ENCODE results near the gene ZGPAT. TPM values are rescaled to one million over a fixed set of nuclear protein-coding genes. Genes with fewer than 3 reads are reported as not detected.

Gene ZGPAT
- total RNA-seq, 1 experiment from 2014 or later = 27.6 TPM

DNA sequence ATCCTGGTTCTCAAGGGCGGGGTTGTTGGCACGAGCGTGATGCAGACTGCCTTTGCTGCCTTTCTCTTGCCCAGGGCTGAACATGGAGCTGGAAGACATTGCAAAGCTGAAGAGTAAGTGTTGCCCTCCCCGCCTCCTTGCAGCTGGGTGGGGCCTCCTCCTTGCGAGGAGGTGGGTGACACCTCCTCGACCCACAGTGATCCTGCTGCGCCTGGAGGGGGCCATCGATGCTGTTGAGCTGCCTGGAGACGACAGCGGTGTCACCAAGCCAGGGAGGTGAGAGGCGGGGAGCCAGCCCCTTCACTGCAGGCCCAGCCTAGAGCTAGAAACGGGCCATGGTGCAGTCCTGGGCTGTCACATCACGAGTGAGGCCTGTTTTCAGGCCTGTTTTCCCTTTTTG, 29.8 kb upstream of the ZGPAT start:
- H3K4me1 ChIP-seq (ENCODE audit: insufficient read depth, low read length) = no peaks in the 10 kb centered on the region
- H2AK5ac ChIP-seq (ENCODE audit: insufficient read length, low read length) = no peak overlapping the region
- Mint-ChIP-seq H3K4me1 (no peaks in the 10 kb centered on the region), H3K4me3 (no peak overlapping the region), H3K9me3 (no peaks in the 10 kb centered on the region; a peak in 1 of 5 replicates), H3K27ac (no peak overlapping the region), H3K36me3 (ENCODE audit: insufficient read depth in 1 of 3, low read depth in 3 of 3) (peaks cover 14 to 31% (median 30%) of the 10 kb centered on the region in 3 experiments; a peak in 6 of 7 replicates), H3K27me3 (ENCODE audit: low read depth) (no peaks in the 10 kb centered on the region)
- H4K20me1 ChIP-seq (ENCODE audit: control insufficient read depth, insufficient read depth, insufficient read length) = no peaks in the 10 kb centered on the region
- H2BK15ac ChIP-seq (ENCODE audit: low read depth, low read length) = no peak overlapping the region
- H3T11ph ChIP-seq (ENCODE audit: low read length) = no peak overlapping the region
- no peak for DNase-seq
- no peaks in the 10 kb centered on the region for H3K27me3 ChIP-seq (ENCODE audit: insufficient read depth, low read length)
- no peak overlapping the region for H3K23ac ChIP-seq (ENCODE audit: insufficient read length, low read depth, low read length)
- H3K56ac ChIP-seq (ENCODE audit: insufficient read length, low read depth, low read length) = no peak overlapping the region
- no peak overlapping the region for H2BK5ac ChIP-seq (ENCODE audit: insufficient read length, low read length)
- H3K9me3 ChIP-seq (ENCODE audit: control insufficient read depth, low read depth, low read length) = no peaks in the 10 kb centered on the region
- no peak for TF ChIP-seq CTCF (conservative IDR thresholded peaks at IDR 0.05)
- H3K23me2 ChIP-seq (ENCODE audit: insufficient read length, low read depth, low read length, poor library complexity, severe bottlenecking) = no peaks in the 10 kb centered on the region
- no peak overlapping the region for H3K9ac ChIP-seq (ENCODE audit: extremely low read depth, insufficient read length, low read length)
- no peak overlapping the region for H2BK12ac ChIP-seq (ENCODE audit: insufficient read length, low read depth, low read length)
- H3K27ac ChIP-seq (ENCODE audit: insufficient read length, low read depth, low read length) = no peak overlapping the region
- H3K18ac ChIP-seq (ENCODE audit: insufficient read length, low read depth, low read length) = no peak overlapping the region
- no peak overlapping the region for H4K8ac ChIP-seq (replicated peaks; ENCODE audit: insufficient read length, low read depth, low read length)
- no peak overlapping the region for H4K91ac ChIP-seq (ENCODE audit: insufficient read length, low read depth, low read length)
- no peaks in the 10 kb centered on the region for H3K79me1 ChIP-seq (ENCODE audit: insufficient read depth, low read depth, low read length, poor library complexity, severe bottlenecking)
- H2BK120ac ChIP-seq (ENCODE audit: low read depth, low read length, poor library complexity, severe bottlenecking) = no peak overlapping the region
- no peak overlapping the region for H3K4me2 ChIP-seq (ENCODE audit: insufficient read depth, insufficient read length, low read length)
- H2BK20ac ChIP-seq (ENCODE audit: low read depth, low read length, poor library complexity, severe bottlenecking) = no peak overlapping the region
- H3K79me2 ChIP-seq (ENCODE audit: insufficient read depth, low read length) = no peaks in the 10 kb centered on the region
- H4K5ac ChIP-seq (ENCODE audit: insufficient read length, low read depth, low read length) = no peak overlapping the region
- no peak overlapping the region for H2AFZ ChIP-seq (ENCODE audit: low read length)
- no CpG with 5 or more reads among the region's 13 CpGs for WGBS (ENCODE audit: extremely low coverage, insufficient read length, low lambda C conversion rate)
- no peak overlapping the region; the same call in 1 of the 2 replicates for H3K14ac ChIP-seq (ENCODE audit: insufficient read depth, low read length)
- H3K4ac ChIP-seq (ENCODE audit: low read depth, low read length) = no peak overlapping the region

Data from H9 (cell line).